EL (cell line): ENCODE measurements around the gene FGF11.
A peak's percentile ranks its signal among the peaks of the same experiment; 100 is the strongest.
"Not testable (repeated sequence)": the region's sequence is repeated elsewhere in the genome, so short reads cannot be mapped to it uniquely, and the experiment has no call there.

Source experiments
- DNase-seq: peaks from one replicate; pipeline ENCODE4 v3.0.0-alpha.2; 2016

FGF11 gene

DNA sequence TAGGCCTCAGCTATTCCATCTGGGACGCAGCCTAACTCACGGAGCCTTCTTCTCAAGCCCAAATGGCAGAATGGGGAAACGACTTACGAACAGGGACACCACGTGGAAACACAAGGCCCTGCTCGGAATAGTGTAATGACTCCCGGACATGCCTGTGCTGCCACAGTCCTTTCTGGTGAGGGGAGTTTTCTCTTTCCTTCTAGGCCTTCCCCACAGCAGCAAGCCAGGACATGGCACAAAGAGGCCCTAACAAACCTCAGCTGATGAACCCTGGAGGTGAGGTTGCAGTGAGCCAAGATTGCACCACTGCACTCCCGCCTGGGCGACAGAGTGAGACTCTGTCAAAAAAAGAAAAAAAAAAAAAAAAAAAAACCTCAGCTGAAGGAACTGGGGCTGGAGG is 24.8 kb downstream of the FGF11 start:
- DNase-seq = no peak

GRCh38 chr17:7465597-7466275 is 26.4 kb downstream of the FGF11 start:
- DNase-seq = no peak

DNA sequence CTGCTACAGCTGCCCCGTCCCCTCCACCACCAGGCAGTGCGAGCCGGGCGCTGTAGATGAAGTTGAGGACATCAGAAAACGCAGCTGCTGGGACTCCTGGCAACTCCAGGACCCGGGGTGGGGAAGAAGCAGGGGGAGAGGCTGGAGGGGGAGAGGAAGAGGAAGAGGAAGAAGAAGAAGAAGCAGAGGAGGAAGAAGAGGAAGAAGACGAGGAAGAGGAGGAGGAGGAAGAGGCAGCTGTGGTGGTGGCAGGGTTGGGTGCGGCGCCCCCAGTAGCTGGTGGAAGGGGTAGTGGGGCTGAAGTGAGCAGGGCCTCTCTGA is 27.0 kb downstream of the FGF11 start:
- DNase-seq = no peak

DNA sequence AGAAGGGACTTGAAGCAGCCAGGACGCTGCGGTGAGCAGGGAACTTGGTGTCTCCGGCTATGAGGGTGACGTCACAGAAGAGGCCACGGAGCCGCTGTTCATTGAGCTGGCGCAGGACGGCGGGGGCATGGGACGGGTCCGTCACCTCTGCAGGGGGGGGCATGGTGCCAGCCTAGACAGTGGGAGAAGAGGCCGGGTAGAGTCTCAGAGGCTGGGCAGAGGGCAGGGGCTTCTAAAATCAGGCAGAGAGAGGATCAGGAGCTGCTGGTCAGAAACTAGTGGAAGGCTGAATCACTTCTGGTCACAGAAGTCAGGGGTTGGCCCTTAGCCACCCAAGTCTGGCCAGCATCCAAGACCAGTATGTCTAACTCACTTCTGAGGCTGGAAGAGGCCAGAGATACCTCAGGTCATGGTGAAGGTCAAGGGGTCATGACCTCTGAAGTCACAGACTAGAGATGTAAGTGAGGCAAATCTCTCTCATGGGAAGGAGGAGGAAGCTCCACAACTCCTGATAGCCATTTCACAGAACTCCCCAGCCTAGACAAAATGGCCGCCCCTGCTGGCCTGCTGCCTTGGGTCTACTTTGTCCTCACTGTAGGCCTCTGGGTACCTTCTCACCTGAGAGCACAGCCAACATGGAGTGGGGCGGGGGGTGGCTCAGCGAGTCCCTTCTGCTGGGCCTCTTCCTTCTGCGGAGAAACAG is 27.5 kb downstream of the FGF11 start:
- peak; percentile 65 for DNase-seq

- no peak for DNase-seq
Measured at GRCh38 chr17:7467498-7467897, 28.2 kb downstream of the FGF11 start.

GRCh38 chr17:7468290-7468689 is 29.0 kb downstream of the FGF11 start:
- no peak for DNase-seq

GRCh38 chr17:7468804-7469389 is 29.6 kb downstream of the FGF11 start:
- DNase-seq = no peak

GRCh38 chr17:7469843-7470242 is 30.5 kb downstream of the FGF11 start:
- DNase-seq = not testable (repeated sequence)

DNA sequence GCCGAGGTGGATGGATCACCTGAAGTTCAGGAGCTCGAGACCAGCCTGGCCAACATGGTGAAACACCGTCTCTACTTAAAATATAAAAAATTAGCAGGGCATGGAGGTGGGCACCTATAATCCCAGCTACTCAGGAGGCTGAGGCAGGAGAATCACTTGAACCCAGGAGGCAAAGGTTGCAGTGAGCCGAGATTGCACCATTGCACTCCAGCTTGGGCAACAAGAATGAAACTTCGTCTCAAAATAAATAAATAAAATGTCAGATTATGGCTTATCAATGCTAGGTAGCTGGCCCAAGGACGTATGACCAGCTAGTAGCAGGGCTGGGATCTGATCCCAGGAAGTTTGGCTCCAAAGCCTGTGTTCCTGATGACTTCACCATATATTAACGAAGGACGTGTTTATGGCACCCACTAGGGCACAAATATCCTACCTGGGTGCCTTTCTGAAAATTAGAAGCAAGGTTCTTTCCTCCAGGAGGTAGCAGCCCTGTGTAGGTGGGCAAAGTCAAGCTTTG is 31.2 kb downstream of the FGF11 start:
- DNase-seq = not testable (repeated sequence)

DNA sequence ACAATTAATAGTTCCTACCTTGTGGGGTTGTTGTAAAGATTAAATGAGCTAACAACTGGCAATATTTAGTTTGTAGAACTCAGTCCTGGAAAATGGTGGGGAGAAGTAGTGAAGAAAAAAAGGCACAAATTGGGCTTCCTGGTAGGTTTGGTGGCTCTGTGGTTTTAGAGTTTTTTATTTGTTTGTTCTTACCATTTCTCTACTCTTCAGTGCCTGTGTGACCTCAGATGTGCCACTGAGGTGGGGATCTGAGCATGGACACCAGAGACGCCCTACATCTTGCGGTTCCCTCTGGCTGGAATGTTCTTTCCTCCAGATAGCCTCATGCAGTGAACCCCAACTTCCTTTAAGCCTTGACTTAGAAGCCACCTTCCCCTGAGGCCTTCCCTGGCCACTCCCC is 32.4 kb downstream of the FGF11 start:
- DNase-seq = no peak

DNA sequence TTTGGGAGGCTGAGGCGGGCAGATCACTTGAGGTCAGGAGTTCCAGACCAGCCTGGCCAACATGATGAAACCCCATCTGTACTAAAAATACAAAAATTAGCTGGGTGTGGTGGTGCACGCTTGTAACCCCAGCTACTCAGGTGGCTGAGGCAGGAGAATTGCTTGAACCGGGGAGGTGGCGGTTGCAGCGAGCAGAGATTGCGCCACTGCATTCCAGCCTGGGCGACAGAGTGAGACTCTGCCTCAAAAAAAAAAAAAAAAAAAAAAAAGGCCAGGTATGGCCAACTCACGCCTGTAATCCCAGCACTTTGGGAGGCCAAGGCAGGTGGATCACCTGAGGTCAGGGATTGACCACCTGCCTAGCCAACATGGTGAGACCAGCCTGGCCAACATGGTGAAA is 35.5 kb downstream of the FGF11 start:
- not testable (repeated sequence) for DNase-seq

DNA sequence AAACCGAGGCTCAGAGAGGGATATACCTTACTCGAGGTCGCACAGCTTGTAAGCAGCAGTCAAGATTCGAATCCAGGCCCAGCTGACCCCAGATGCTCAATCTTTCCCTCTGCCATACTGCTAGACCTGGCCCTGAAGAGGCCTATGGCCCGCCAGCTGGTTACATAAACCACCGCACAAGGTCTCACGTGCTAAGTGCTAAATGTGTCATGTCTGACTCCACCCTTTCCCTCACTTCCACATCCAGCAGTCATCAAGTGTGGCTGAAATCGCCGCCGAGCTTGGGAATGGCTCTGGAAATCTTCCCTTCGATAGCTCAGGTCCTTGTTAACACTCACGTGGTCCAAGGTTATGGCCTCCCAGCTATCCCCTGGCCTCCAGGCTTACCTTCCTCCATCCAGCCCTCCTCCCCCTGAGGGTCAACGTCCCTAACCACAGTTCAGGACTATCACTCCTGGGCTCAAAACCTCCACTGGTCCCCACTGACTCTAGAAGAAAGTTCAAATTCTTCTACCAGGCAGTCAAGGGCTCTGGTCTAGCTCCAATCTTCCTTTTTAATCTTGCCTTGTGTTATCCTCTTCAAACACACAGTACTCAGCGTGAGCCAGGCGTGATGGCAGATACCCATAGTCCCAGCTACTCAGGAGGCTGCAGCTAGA is 36.6 kb downstream of the FGF11 start:
- peak; percentile 26 for DNase-seq

- peak; percentile 69 for DNase-seq
Measured at GRCh38 chr17:7476494-7476893, 37.2 kb downstream of the FGF11 start.

DNA sequence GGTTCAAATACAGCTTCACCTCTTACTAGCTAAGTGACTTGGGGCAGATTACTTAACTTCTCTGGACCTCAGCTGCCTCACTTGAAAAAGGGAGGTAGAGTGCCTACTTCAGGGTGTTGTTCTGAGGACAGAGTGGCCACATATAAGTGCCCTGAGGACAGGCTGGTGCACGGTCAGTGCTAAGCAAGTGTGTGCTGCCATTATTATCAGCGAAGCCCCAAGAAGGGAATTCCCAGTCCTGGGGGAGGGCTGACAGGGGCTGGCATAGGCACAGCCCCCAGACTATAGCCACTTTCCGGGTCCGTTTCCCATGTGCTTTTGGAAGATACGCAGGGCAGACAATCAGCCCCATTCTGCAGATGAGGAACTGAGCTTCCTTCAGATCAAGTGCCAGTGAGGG is 37.6 kb downstream of the FGF11 start:
- no peak for DNase-seq

DNA sequence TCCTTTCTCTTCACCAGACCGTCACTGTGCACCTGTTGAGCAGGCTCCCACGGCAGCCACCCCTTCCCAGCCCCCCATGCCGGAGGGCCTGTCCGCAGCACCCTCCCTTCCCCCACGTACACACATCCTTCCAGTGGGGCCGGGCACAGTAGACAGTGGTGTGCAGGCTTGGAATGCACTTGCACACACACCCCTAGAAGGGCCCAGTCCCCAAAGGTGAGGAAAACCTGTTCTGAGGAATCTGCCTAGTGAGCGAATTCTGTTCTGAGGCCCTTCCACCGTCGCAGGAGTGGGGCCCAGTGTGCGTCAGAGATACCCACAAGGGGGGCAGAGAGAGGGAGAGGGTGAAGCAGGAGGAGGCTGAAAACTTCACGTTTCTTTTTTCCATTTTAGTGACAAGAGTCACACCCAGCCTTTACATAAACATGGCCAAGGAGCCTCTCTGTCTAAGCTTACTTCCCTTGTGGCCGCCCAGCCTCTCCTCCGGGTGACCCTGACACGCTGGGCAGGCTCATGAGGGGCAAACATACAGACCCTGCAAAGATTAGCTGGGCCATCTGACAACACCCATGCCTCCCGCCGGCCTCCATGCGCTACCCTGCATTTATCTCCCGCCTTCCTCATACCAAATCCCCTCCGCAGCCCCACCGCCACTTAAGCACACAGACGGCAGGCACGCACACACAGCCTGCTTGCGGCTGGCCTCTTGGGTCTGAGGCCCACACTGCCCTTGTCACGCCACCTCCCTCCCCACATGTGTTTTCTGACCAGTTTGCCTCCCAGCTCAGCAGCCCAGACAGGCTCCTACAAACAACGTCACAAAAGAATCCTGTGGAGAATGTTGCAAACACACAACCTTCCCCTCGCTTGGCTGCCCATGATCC is 38.3 kb downstream of the FGF11 start:
- DNase-seq = peak; percentile 88

- peak; percentile 50 for DNase-seq
Measured at GRCh38 chr17:7478276-7479212, 39.2 kb downstream of the FGF11 start.

GRCh38 chr17:7479213-7480088 is 40.1 kb downstream of the FGF11 start, which contains the start of gene ZBTB4:
TSS of gene ZBTB4 (minus strand) at chr17:7479631. CDS start at chr17:7466801, 12,830 bp downstream.
- peak; percentile 49 for DNase-seq

GRCh38 chr17:7480089-7480384 is 40.7 kb downstream of the FGF11 start:
- DNase-seq = no peak

DNA sequence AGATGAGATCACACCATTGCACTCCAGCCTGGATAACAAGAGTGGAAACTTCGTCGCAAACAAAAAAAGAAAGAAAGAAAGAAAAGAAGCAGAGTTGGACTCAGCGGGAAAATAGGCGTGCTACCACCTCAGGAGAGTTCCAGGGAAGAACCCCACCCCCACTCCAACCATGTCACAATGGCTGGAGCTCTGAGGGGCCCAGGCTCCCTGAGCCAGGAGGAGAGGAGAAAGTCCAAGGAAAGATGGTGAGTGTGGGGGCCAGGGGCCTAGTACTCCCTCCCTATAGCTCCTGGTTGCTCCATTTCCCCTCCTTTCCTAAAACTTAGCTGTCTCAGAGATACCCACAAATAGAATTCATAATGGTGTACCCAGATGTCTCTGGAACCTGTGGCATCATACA is 42.0 kb downstream of the FGF11 start, which contains the start of gene SLC35G6:
Gene SLC35G6 (plus strand): TSS at position 172 of the 400 bp plus-strand sequence. CDS start 71 bp downstream, at position 243.
- not testable (repeated sequence) for DNase-seq
